GM19351 (cell line): ENCODE data around the gene WNT7B.

Experiments used
- ATAC-seq: cut with Tn5 transposase; IDR thresholded peaks from one replicate; pipeline ENCODE4 v1.9.1; 2021; ENCODE audit warnings: mild to moderate bottlenecking, moderate library complexity; ENCODE audit not compliant: unreplicated experiment

The WNT7B gene

GRCh38 chr22:45914309-45914708 lies 62.7 kb downstream of the WNT7B start:
- no peak for ATAC-seq

GRCh38 chr22:45912910-45913309 lies 64.1 kb downstream of the WNT7B start:
- no peak for ATAC-seq

- ATAC-seq = no peak
Measured at GRCh38 chr22:45911601-45912271, 65.2 kb downstream of the WNT7B start.

DNA sequence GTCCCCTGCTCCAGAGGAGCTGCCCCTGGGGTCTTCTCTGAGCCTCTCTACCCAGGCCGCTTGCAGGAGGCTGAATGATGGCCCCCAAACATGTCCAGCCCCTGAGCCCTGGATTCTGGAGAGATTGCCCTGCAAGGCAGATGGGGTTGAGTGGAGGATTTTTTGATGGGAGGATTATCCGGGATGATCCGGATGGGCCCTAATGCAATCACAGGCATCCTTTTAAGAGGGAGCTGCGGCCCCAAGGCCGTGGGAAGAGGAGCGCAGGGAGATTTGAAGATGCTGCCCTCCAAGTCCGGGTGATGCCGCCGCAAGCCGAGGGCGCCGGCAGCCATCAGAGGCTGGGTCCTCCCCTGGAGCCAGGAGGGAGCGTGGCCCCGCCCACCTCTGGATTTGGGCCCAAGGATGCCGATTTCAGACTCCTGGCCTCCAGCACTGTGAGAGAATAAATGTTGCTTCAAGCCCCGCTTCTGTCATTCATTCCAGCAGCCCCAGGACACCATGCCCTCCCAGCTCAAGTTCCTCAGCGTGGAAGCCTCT lies 66.0 kb downstream of the WNT7B start:
- no peak for ATAC-seq

GRCh38 chr22:45908961-45909360 lies 68.0 kb downstream of the WNT7B start:
- ATAC-seq = no peak

DNA sequence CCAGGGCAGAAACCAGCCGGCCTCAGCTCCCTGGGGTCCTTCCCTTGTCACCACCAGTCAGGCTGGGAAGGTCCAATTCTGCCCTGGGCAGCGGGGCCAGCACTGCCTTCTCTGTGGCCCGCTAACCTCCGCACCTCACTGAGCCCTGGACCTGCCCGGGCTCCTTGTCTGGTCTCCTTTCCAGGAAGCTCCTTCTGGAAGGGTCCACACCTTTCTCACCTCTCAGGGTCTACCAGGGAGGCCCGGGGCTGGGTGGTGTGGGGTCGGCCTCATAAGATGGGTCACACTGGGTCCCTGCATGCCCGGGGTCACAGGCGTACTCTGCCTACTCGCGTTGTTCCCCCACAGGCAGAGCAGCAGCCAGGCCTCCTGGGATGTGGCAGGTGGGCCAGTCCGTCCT lies 69.0 kb downstream of the WNT7B start:
- no peak for ATAC-seq

DNA sequence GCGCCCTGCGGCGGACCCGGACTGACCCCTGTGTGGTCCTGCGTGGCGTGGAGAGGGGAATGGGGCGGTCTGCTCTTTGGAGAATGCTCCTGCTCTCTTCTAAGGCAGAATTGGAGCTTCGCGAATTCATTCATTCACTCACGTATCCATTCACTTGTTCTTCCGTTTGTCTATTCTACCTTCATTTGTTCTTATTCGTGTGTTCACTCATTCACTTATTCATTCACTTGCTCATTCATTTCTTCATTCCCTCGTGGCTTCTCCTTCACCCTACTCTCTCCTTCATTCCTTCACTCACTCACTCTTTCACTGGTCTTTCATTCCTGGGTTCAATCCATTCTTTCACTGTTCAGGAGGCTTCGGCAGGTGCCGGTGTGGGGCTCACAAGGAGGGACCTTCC lies 69.6 kb downstream of the WNT7B start:
- no peak for ATAC-seq

- no peak for ATAC-seq
Measured at GRCh38 chr22:45906946-45907345, 70.0 kb downstream of the WNT7B start.

GRCh38 chr22:45905924-45906865 lies 70.8 kb downstream of the WNT7B start:
- ATAC-seq = no peak

DNA sequence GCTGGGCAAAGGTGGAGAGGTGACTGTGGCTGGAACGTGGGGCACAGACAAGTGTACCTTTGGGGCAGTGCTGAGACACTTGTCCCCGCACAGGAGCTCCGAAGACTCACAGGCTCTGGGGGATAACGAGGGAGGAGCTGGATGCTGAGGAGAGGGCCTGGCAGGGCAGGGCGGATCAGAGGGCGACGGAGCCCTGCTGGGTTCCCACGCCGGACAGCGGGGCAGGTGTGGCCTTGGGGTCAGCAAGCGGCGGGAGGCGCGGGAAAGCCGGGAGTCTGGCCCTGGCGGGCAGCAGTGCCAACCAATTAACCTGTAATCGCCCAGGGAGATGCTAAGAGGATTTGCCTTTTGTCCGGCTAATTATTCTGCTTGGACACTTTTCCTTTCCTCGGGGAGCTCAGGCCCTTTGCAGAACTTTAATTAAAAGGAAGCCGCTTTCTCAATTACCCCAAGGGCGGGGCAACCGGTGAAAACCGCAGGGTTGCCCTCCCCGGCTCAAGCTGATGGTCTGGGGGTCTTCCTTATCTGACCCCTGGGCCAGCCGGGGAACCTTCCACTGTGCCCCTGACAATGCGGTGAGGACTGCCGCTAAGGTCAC lies 71.5 kb downstream of the WNT7B start:
- no peak for ATAC-seq

- no peak for ATAC-seq
Measured at GRCh38 chr22:45904236-45904635, 72.7 kb downstream of the WNT7B start.

DNA sequence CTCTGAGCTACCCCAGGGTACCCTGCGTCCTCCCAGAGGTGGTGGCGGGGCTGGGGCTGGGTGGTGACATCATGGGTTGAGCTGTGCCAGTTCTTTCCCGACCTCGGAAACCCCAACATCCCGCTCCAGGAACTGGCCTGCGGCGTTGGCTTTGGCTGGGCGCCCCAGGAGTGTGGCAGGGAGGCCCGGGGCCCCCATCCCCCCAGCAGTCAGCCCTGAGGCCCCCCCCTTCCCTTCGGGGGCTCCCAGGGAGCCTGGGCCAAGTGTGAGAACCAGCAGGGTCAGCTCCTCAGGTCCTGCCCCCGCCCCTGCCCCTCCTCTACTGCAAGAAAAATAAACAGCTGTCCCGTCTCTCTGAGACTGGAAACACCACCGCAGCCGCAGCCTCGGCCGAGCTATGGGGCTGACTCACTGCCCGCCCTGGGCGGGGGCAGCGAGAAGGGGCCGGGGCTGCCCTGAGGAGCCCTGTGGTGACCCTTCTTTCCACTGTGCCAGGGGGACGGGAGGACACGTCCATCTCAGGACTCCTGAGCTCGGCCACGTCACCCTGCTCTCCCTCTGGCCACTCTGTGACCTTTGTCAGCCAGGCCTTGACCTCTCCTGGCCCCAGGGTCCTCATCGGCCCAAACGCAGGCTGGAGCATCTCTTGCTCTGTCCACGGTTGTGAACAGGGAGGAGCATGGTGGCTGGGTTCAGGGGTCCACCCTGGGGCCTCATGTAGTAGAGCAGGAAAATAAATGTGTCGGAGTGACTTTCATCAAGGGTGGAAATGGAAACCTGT lies 73.4 kb downstream of the WNT7B start:
- ATAC-seq = no peak

DNA sequence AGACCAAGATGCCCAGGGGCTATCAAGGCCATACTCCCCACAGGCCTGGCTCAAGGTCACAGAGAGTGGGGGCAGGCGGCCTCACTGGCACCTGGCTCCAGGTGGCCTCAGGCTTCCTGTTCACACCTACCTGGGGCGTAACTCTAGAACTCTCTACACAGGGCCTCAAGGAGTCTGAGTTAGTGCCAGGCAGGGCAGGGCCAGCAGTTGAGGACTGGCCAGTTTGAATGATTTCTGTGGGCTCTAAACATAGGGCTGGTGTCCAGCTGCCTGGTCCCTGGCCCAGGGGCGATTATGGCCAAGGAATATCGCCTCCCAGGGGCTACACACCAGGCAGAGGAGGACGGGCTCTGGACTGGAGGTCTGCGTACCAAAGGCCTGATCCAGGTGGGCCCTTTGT lies 79.2 kb downstream of the WNT7B start:
- no peak for ATAC-seq

GRCh38 chr22:45896964-45897538 lies 79.9 kb downstream of the WNT7B start:
- ATAC-seq = no peak

DNA sequence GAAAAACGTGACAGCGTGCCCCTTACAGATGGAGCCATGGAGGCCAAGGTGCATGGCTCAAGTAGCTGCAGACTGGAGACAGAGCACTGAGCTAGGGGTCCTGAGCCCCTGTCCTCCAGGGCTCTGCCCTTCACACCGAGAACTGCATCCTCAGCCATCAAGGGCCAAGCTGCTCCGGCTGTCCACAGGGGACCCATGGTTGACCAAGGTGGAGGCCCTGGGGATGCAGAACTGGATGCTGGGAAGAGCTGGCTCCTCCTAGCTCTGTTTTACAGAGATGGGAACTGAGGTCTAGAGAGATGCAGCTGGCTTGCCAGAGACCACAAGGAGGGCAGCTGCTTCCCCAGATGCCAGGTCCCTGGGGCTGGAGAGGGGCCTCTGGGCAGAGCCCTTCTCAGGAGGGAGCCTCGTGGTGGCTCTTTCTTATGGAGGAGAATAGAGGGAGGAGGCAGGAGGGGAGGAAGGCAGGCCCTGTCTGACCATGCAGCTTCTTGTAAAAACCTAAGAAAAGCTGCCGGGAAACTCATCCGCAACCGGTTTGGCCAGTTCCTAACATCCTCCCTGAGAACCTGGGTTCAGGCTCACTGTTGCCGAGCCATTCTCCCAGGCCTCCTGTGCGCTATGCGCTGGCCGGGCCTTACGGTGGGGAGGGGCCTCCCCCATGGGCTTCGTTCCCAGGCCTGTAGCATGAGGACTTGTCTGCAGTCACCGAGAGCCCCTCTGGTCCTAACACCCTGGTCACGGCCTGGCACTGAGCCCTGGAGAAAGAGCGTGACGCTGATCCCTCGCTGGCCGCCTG lies 80.6 kb downstream of the WNT7B start:
- no peak for ATAC-seq

GRCh38 chr22:45895436-45896152 lies 81.4 kb downstream of the WNT7B start:
- ATAC-seq = no peak

DNA sequence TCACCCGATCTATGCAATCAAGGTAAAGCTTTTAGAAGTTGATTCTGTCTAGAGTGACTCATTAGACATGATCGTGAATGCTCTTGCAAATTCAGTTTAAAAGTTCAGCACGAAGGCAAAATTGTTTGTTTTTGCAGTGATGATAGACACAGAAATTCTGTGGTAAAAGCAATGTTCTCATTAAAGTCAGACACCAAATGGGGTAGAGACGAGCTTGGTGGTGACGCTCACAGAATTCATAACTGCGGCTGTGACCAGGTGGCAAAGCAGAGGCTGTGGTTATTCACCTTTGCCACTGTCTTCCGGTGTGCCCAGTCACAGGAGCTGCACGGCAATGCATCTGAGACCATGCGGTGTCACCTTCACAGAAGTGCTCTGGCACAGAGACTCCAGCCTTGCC lies 83.4 kb downstream of the WNT7B start:
- ATAC-seq = no peak

DNA sequence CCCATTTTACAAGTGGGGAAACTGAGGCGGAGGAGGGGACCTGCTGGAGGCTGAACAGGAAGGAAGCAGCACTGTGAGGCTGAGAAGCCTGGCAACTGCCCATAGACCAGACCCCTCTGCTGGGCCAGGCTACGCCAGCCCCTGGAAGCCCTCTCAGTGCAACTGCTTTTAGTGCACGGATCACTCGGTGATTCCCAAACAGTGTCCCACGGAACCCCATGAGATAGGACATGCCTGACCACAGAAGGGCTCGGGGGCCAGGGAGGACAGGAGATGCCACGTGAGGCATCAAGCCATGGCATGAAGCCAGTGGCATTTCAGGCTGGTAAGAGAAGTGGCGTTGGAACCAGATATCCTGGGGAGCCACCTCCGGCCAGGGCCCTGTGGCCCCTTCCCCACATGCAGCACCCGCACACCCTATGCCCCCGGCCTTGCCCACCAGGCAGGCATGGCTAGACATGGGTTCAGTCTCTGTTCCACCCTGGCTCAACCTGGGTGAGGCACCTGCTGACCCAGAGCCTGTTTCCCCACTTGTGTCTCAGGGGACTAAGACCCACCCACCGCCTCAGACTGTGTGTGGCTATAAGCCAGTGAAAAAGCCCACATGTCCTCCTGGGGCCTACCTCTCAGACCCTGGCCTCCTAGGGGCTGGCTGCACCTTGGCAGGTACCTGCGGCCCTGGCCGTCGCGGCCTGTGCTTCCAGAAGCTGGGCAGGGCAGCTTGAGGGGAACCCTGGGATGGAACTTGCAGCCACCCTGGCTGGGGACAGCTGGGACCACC lies 84.1 kb downstream of the WNT7B start:
- ATAC-seq = no peak
